ENCODE results near the gene KIF5A. TPM values are rescaled to one million over a fixed set of nuclear protein-coding genes. Genes with fewer than 3 reads are reported as not detected.

KIF5A gene
- total RNA-seq, 1 donor from 2014 or later: 0.16 TPM

Other genes starting within 250 kb of the KIF5A start
- gene R3HDM2, start 119.0 kb upstream of the KIF5A start, total RNA-seq: 30.2 TPM
- gene INHBC, start 115.3 kb upstream of the KIF5A start, total RNA-seq: not detected
- not detected for gene INHBE, start 94.7 kb upstream of the KIF5A start, total RNA-seq
- 0.72 TPM for gene GLI1, start 90.3 kb upstream of the KIF5A start, total RNA-seq
- 2.0 TPM for gene ARHGAP9, start 70.2 kb upstream of the KIF5A start, total RNA-seq
- gene MARS1, start 62.0 kb upstream of the KIF5A start, total RNA-seq: 130 TPM
- 34.8 TPM for gene DDIT3, start 29.5 kb upstream of the KIF5A start, total RNA-seq
- 50.5 TPM for gene MBD6, start 27.2 kb upstream of the KIF5A start, total RNA-seq
- 105 TPM for gene DCTN2, start 2.9 kb upstream of the KIF5A start, total RNA-seq
- gene PIP4K2C, start 41.1 kb downstream of the KIF5A start, total RNA-seq: 35.8 TPM
- gene DTX3, start 54.8 kb downstream of the KIF5A start, total RNA-seq: 4.1 TPM
- gene ARHGEF25, start 61.4 kb downstream of the KIF5A start, total RNA-seq: 1.5 TPM
- 0.04 TPM for gene B4GALNT1, start 83.2 kb downstream of the KIF5A start, total RNA-seq
- 156 TPM for gene OS9, start 144.1 kb downstream of the KIF5A start, total RNA-seq
- 0.64 TPM for gene AGAP2, start 188.7 kb downstream of the KIF5A start, total RNA-seq
- gene TSPAN31, start 195.0 kb downstream of the KIF5A start, total RNA-seq: 22.6 TPM
- 62.3 TPM for gene CDK4, start 202.3 kb downstream of the KIF5A start, total RNA-seq
- 5.9 TPM for gene MARCHF9, start 205.1 kb downstream of the KIF5A start, total RNA-seq
- gene CYP27B1, start 217.0 kb downstream of the KIF5A start, total RNA-seq: 1.6 TPM
- gene METTL1, start 222.1 kb downstream of the KIF5A start, total RNA-seq: 20.2 TPM
- 3.4 TPM for gene EEF1AKMT3, start 222.6 kb downstream of the KIF5A start, total RNA-seq
- 22.6 TPM for gene TSFM, start 232.7 kb downstream of the KIF5A start, total RNA-seq